MCF 10A (cell line): ENCODE data around the gene CD320. TPM values are rescaled to one million over a fixed set of nuclear protein-coding genes. Genes with fewer than 3 reads are reported as not detected.

ENCODE experiments used
- BruUV-seq: library from RNA; stranded (reverse); fragments of 400-500 nt; replicated peaks from 2 replicates; lab custom pipeline; 2021; lab: Mats Ljungman, UMichigan
- CTCF ChIA-PET: fragments of 300-600 bp; sonication (Branson Sonifier 250); formaldehyde crosslinking; extraction: SDS; loops from one replicate; lab custom pipeline; 2021; ENCODE audit warnings: antibody characterized with exemption, inconsistent platforms; lab: Yijun Ruan, JAX
- POLR2A ChIA-PET: fragments of 300-600, 350-650 bp; sonication (Branson Sonifier 250); formaldehyde crosslinking; extraction: SDS; loops from one replicate; lab custom pipeline; 2020; ENCODE audit warnings: antibody characterized with exemption, inconsistent platforms; lab: Yijun Ruan, JAX
- DNase-seq: peaks from one replicate; pipeline ENCODE4 v3.0.0-alpha.2; 2018; ENCODE audit not compliant: unreplicated experiment
- H3K27ac Mint-ChIP-seq: one replicate; pipeline ENCODE4 v1.8.0; 2022; ENCODE audit warnings: mild to moderate bottlenecking, low read depth, mixed read lengths; ENCODE audit not compliant: unreplicated experiment
- H3K27me3 Mint-ChIP-seq: one replicate; pipeline ENCODE4 v1.8.0; 2022; ENCODE audit warnings: mixed read lengths; ENCODE audit not compliant: insufficient read depth, unreplicated experiment
- H3K36me3 Mint-ChIP-seq: one replicate; pipeline ENCODE4 v1.8.0; 2022; ENCODE audit warnings: mild to moderate bottlenecking, moderate library complexity, mixed read lengths; ENCODE audit not compliant: insufficient read depth, unreplicated experiment
- H3K4me1 Mint-ChIP-seq: one replicate; pipeline ENCODE4 v1.8.0; 2022; ENCODE audit warnings: mixed read lengths; ENCODE audit not compliant: insufficient read depth, unreplicated experiment
- H3K4me3 Mint-ChIP-seq: one replicate; pipeline ENCODE4 v1.8.0; 2022; ENCODE audit warnings: mild to moderate bottlenecking, moderate library complexity, mixed read lengths; ENCODE audit not compliant: unreplicated experiment
- H3K9me3 Mint-ChIP-seq: one replicate; pipeline ENCODE4 v1.8.0; 2022; ENCODE audit warnings: mixed read lengths; ENCODE audit not compliant: unreplicated experiment
- CTCF ChIP-seq: fragments of 200-600 bp; IDR thresholded peaks from one replicate; pipeline ENCODE4 v1.8.0; 2022; ENCODE audit warnings: antibody characterized with exemption, mild to moderate bottlenecking; ENCODE audit not compliant: unreplicated experiment
- intact Hi-C: fragments of 100-400 bp; cut with micrococcal nuclease; formaldehyde crosslinking; loops from 2 replicates; pipeline ENCODE4 v1.14.1; 2022
- total RNA-seq: library from RNA; stranded (reverse); gene quantifications from 2 replicates; pipeline ENCODE4 v1.2.3, GENCODE V29; 2022

The CD320 gene
- total RNA-seq, 1 experiment from 2014 or later, result 68.8 TPM

GRCh38 chr19:8254286-8255001, 53.7 kb downstream of the CD320 start:
- Mint-ChIP-seq H3K27me3 (no peaks in the 10 kb centered on the region), H3K4me3 (no peak overlapping the region), H3K36me3 (no peaks in the 10 kb centered on the region), H3K27ac (no peak overlapping the region), H3K9me3 (no peaks in the 10 kb centered on the region), H3K4me1 (no peaks in the 10 kb centered on the region)
- no peak for DNase-seq
- no TSS peak for BruUV-seq
- ChIA-PET CTCF (interaction anchor here (0.6 to 3.8 kb wide), 4 partner anchors 13 to 310 kb away, joined by 3 to 34 read pairs (median 14); partner anchors contain the start of gene TIMM44), POLR2A (interaction anchor here (1.1 kb wide), 1 partner anchor 311 kb away, joined by 4 read pairs; the partner anchor contains the start of gene TIMM44)
- intact Hi-C loops, result loop anchor here (10.0 kb wide), 1 partner anchor 1150 kb away; no protein-coding TSS in a partner anchor
- no peak for TF ChIP-seq CTCF

GRCh38 chr19:8253678-8254077, 54.5 kb downstream of the CD320 start:
- intact Hi-C loops, result loop anchor here (1.0 to 10.0 kb wide), 4 partner anchors 95 to 1149 kb away; no protein-coding TSS in a partner anchor
- no peak for TF ChIP-seq CTCF
- no peak overlapping the region for H3K27ac Mint-ChIP-seq
- H3K27me3 Mint-ChIP-seq, result no peaks in the 10 kb centered on the region
- no peaks in the 10 kb centered on the region for H3K36me3 Mint-ChIP-seq
- ChIA-PET POLR2A (interaction anchor here (1.1 kb wide), 1 partner anchor 310 kb away, joined by 4 read pairs; the partner anchor contains the start of gene TIMM44), CTCF (interaction anchor here (0.5 to 3.8 kb wide), 12 partner anchors 8 to 309 kb away, joined by 3 to 34 read pairs (median 6); partner anchors contain the start of gene TIMM44)
- BruUV-seq, result no TSS peak
- DNase-seq, result no peak
- no peaks in the 10 kb centered on the region for H3K4me1 Mint-ChIP-seq
- no peak overlapping the region for H3K4me3 Mint-ChIP-seq
- H3K9me3 Mint-ChIP-seq, result peaks cover 6% of the 10 kb centered on the region

GRCh38 chr19:8252922-8253589, 55.1 kb downstream of the CD320 start:
- H3K36me3 Mint-ChIP-seq, result no peaks in the 10 kb centered on the region

More at GRCh38 chr19:8252922-8253589, 55.1 kb downstream of the CD320 start:
- Mint-ChIP-seq H3K27me3 (no peaks in the 10 kb centered on the region), H3K9me3 (peaks cover 12% of the 10 kb centered on the region), H3K4me1 (no peaks in the 10 kb centered on the region), H3K4me3 (no peak overlapping the region), H3K27ac (no peak overlapping the region)
- peak; percentile 86 for DNase-seq
- intact Hi-C loops, result loop anchor here (1.0 to 10.0 kb wide), 4 partner anchors 95 to 1148 kb away; no protein-coding TSS in a partner anchor
- BruUV-seq, result no TSS peak
- ChIA-PET CTCF (interaction anchor here (0.5 to 3.8 kb wide), 16 partner anchors 9 to 308 kb away, joined by 3 to 34 read pairs (median 4); partner anchors contain the start of gene TIMM44), POLR2A (interaction anchor here (0.7 to 1.1 kb wide), 2 partner anchors 13 to 310 kb away, joined by 4 read pairs; partner anchors contain the start of gene TIMM44)
- peak; percentile 97 for TF ChIP-seq CTCF

Other genes with a start within 250 kb of the CD320 start
- gene FBN3, start 158.8 kb downstream of the CD320 start, total RNA-seq, result not detected in 2 replicates
- gene CERS4, start 99.0 kb downstream of the CD320 start, total RNA-seq, result 1.1 and 1.5 TPM in 2 replicates
- gene NDUFA7, start 13.0 kb upstream of the CD320 start, total RNA-seq, result 83.2 and 91.8 TPM in 2 replicates
- gene RPS28, start 13.1 kb upstream of the CD320 start, total RNA-seq, result 2,247 and 2,362 TPM in 2 replicates
- 0.79 and 1.2 TPM in 2 replicates for gene KANK3, start 34.9 kb upstream of the CD320 start, total RNA-seq
- gene ANGPTL4, start 55.8 kb upstream of the CD320 start, total RNA-seq, result 12.6 and 32.8 TPM in 2 replicates
- 67.2 and 73.3 TPM in 2 replicates for gene RAB11B, start 82.0 kb upstream of the CD320 start, total RNA-seq
- 8.3 and 11.5 TPM in 2 replicates for gene MARCHF2, start 104.9 kb upstream of the CD320 start, total RNA-seq
- gene HNRNPM, start 136.6 kb upstream of the CD320 start, total RNA-seq, result 149 and 161 TPM in 2 replicates
- gene PRAM1, start 194.3 kb upstream of the CD320 start, total RNA-seq, result 0.15 TPM in 1 of 2 replicates, not detected in the other
- gene ZNF414, start 205.8 kb upstream of the CD320 start, total RNA-seq, result 16.3 and 27.2 TPM in 2 replicates